ENCODE measurements around the gene EYS. TPM values are rescaled to one million over a fixed set of nuclear protein-coding genes. Genes with fewer than 3 reads are reported as not detected.

Gene EYS
- total and polyA plus RNA-seq, 9 of the 15 experiments (the other 6 are each of a cell fraction or from before 2014, with no cell fraction given): 0.03 to 0.36 (median 0.10) TPM; not detected in 2

DNA sequence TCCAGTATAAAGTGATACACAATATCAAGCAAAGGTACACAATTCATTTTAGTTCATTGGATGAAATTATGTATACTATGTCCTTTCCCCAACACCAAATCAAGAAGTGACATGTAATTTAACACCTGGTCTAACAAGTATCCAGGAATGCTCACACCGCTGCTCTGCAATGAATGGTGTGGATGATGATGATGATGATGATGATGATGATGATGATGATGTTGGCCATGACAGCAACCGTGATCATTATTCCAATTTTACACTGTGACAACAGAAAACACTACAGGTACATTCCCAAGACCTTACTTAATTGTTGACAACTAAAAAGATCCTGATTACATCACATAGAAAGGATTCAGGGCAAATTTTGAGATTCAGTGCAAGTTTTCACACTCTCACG is 1449.4 kb downstream of the EYS start:
- no peaks in the 10 kb centered on the region for H3K9me1 ChIP-seq (ENCODE audit: control insufficient read depth, insufficient read depth, low read length)
- H3K9ac ChIP-seq (ENCODE audit: insufficient read depth in 1 of 2, low read depth in 2 of 2, low read length in 2 of 2): no peak overlapping the region
- intact Hi-C loops (cut with micrococcal nuclease): no loop called here
- DNase-seq (ENCODE audit: extremely low read depth in 1 of 4, low spot score in 3 of 4) (no peak), FAIRE-seq (no peak), ATAC-seq (no peak)
- no peak overlapping the region for H3K27ac ChIP-seq (ENCODE audit: extremely low read depth, low read depth, low read length)
- no TSS peak for BruUV-seq (replicated peaks)
- H3K9me3 ChIP-seq (replicated peaks; ENCODE audit: control insufficient read depth, insufficient read depth, low read depth, low read length): no peaks in the 10 kb centered on the region; the same call in 1 of the 2 replicates
- no peaks in the 10 kb centered on the region for H3K4me1 ChIP-seq (replicated peaks in 1 of 2; ENCODE audit: control insufficient read depth in 2 of 2, insufficient read depth in 2 of 2, low read length in 2 of 2)
- H3K4me3 ChIP-seq: no peak overlapping the region
- H3K36me3 ChIP-seq (ENCODE audit: control insufficient read depth, insufficient read depth, low read length): no peaks in the 10 kb centered on the region
- ChIA-PET POLR2A (no interaction called here), CTCF (ENCODE audit: low intra/inter-chr PET ratio) (interaction anchor here (0.6 kb wide), 1 partner anchor 747 kb away, joined by 3 read pairs; no protein-coding TSS in a partner anchor)
- no peaks in the 10 kb centered on the region for H3K27me3 ChIP-seq (ENCODE audit: control insufficient read depth in 2 of 2, insufficient read depth in 2 of 2, low read length in 2 of 2)
- no peak overlapping the region for H3K4me2 ChIP-seq (ENCODE audit: insufficient read depth, low read length)
- in situ Hi-C loops (cut with MboI): no loop called here
- H4K20me1 ChIP-seq (replicated peaks; ENCODE audit: control insufficient read depth, insufficient read depth, low read length): no peaks in the 10 kb centered on the region
- H2AFZ ChIP-seq (ENCODE audit: low read depth, low read length): no peak overlapping the region
- WGBS (ENCODE audit: insufficient coverage, low coverage, missing lambda C conversion rate): 0% methylated on average over 2 of the region's 3 CpGs
- no peaks in the 10 kb centered on the region for H3K79me2 ChIP-seq (ENCODE audit: control insufficient read depth, insufficient read depth, low read length)
- TF ChIP-seq, protein P1, sequence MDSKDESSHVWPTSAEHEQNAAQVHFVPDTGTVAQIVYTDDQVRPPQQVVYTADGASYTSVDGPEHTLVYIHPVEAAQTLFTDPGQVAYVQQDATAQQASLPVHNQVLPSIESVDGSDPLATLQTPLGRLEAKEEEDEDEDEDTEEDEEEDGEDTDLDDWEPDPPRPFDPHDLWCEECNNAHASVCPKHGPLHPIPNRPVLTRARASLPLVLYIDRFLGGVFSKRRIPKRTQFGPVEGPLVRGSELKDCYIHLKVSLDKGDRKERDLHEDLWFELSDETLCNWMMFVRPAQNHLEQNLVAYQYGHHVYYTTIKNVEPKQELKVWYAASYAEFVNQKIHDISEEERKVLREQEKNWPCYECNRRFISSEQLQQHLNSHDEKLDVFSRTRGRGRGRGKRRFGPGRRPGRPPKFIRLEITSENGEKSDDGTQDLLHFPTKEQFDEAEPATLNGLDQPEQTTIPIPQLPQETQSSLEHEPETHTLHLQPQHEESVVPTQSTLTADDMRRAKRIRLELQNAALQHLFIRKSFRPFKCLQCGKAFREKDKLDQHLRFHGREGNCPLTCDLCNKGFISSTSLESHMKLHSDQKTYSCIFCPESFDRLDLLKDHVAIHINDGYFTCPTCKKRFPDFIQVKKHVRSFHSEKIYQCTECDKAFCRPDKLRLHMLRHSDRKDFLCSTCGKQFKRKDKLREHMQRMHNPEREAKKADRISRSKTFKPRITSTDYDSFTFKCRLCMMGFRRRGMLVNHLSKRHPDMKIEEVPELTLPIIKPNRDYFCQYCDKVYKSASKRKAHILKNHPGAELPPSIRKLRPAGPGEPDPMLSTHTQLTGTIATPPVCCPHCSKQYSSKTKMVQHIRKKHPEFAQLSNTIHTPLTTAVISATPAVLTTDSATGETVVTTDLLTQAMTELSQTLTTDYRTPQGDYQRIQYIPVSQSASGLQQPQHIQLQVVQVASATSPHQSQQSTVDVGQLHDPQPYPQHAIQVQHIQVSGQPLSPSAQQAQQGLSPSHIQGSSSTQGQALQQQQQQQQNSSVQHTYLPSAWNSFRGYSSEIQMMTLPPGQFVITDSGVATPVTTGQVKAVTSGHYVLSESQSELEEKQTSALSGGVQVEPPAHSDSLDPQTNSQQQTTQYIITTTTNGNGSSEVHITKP (IDR thresholded peaks at IDR 0.05; ENCODE audit: partially characterized antibody): no peak
- TF ChIP-seq PHB2 (IDR thresholded peaks at IDR 0.05; ENCODE audit: low read depth): no peak
- TF ChIP-seq KLF16 (IDR thresholded peaks at IDR 0.05): no peak
- TF ChIP-seq, protein P2, sequence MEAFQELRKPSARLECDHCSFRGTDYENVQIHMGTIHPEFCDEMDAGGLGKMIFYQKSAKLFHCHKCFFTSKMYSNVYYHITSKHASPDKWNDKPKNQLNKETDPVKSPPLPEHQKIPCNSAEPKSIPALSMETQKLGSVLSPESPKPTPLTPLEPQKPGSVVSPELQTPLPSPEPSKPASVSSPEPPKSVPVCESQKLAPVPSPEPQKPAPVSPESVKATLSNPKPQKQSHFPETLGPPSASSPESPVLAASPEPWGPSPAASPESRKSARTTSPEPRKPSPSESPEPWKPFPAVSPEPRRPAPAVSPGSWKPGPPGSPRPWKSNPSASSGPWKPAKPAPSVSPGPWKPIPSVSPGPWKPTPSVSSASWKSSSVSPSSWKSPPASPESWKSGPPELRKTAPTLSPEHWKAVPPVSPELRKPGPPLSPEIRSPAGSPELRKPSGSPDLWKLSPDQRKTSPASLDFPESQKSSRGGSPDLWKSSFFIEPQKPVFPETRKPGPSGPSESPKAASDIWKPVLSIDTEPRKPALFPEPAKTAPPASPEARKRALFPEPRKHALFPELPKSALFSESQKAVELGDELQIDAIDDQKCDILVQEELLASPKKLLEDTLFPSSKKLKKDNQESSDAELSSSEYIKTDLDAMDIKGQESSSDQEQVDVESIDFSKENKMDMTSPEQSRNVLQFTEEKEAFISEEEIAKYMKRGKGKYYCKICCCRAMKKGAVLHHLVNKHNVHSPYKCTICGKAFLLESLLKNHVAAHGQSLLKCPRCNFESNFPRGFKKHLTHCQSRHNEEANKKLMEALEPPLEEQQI (IDR thresholded peaks at IDR 0.05): no peak
- TF ChIP-seq PHTF2 (CRISPR knock-in tag; IDR thresholded peaks at IDR 0.05): no peak
- no peak for TF ChIP-seq TAF1 (IDR thresholded peaks at IDR 0.05; ENCODE audit: control insufficient read depth, extremely low read depth, insufficient read depth, low read length, severe bottlenecking)
- no peak for TF ChIP-seq ZNF23 (CRISPR knock-in tag; IDR thresholded peaks at IDR 0.05)
- TF ChIP-seq STAT5A (IDR thresholded peaks at IDR 0.05; ENCODE audit: borderline replicate concordance, low read length): no peak
- TF ChIP-seq HNRNPH1 (optimal IDR thresholded peaks at IDR 0.05; ENCODE audit: low read depth, low read length): no peak
- no peak for TF ChIP-seq TBP (optimal IDR thresholded peaks at IDR 0.05; ENCODE audit: low read depth, low read length)
